RWPE1 (cell line): ENCODE measurements around the gene PTGER3.
A peak's percentile ranks its signal among the peaks of the same experiment; 100 is the strongest.

Experiments
- CTCF ChIA-PET: fragments of 350-600 bp; sonication (Branson Sonifier 250); formaldehyde crosslinking; extraction: SDS; loops from one replicate; lab custom pipeline; 2021; lab: Yijun Ruan, JAX
- POLR2A ChIA-PET: fragments of 400-600 bp; formaldehyde crosslinking; extraction: SDS; loops from one replicate; lab custom pipeline; 2020; ENCODE audit warnings: antibody characterized with exemption; ENCODE audit not compliant: low non-redundant PET; lab: Yijun Ruan, JAX
- DNase-seq: peaks from one replicate; pipeline ENCODE4 v3.0.0; 2012; ENCODE audit warnings: low spot score
- H3K27ac ChIP-seq: fragments of 450-650 bp; 2 replicates; pipeline ENCODE4 v1.5.1; 2017
- TF ChIP-seq, protein P1 (sequence below): fragments of 450-650 bp; conservative IDR thresholded peaks from 2 replicates; pipeline ENCODE4 v1.5.1; 2017; ENCODE audit warnings: low read depth, mild to moderate bottlenecking

Gene PTGER3

DNA sequence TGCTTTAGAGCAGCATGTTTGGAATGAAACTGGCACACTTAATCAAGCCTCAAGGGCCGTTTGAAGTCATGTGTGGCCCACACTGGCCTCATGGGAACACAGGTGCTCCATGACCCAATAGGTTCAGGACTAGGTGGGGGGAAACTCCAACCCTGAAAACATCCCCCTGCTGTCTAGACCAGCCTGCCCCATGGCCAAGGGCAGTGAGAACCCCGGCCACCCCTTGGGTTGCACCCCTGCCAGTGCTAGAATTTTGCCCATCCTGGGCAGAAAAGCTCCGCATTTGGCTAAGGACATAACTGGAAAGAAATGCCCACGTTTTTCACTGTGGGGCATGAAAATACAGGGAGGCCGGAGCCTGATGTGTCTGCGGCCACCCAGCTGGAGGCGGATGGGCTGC is 6.1 kb upstream of the PTGER3 start:
- ChIA-PET POLR2A (no interaction called here), CTCF (no interaction called here)
- no peak overlapping the region for H3K27ac ChIP-seq
- TF ChIP-seq, protein P1, sequence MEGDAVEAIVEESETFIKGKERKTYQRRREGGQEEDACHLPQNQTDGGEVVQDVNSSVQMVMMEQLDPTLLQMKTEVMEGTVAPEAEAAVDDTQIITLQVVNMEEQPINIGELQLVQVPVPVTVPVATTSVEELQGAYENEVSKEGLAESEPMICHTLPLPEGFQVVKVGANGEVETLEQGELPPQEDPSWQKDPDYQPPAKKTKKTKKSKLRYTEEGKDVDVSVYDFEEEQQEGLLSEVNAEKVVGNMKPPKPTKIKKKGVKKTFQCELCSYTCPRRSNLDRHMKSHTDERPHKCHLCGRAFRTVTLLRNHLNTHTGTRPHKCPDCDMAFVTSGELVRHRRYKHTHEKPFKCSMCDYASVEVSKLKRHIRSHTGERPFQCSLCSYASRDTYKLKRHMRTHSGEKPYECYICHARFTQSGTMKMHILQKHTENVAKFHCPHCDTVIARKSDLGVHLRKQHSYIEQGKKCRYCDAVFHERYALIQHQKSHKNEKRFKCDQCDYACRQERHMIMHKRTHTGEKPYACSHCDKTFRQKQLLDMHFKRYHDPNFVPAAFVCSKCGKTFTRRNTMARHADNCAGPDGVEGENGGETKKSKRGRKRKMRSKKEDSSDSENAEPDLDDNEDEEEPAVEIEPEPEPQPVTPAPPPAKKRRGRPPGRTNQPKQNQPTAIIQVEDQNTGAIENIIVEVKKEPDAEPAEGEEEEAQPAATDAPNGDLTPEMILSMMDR: no peak
- no peak for DNase-seq

DNA sequence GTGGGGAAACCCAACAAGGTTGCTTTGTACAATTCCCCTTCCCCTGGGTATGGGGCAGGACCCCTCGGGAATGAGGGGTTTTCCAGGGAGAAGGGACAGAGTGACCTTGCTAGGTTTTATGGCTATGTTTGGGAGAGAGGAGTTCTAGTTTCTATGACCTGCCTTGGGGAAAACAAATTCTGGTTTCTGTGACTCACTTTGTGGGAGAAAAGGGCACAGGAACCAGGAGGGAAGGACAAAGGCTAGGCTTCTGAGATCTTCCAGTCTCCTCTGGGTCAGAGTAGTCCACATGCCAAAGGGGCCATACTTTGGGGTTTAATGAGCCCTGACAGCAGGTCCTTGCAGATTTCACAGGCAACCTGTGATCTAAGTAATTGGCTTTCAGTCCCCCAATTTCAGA is 5.5 kb upstream of the PTGER3 start:
- DNase-seq: no peak

DNA sequence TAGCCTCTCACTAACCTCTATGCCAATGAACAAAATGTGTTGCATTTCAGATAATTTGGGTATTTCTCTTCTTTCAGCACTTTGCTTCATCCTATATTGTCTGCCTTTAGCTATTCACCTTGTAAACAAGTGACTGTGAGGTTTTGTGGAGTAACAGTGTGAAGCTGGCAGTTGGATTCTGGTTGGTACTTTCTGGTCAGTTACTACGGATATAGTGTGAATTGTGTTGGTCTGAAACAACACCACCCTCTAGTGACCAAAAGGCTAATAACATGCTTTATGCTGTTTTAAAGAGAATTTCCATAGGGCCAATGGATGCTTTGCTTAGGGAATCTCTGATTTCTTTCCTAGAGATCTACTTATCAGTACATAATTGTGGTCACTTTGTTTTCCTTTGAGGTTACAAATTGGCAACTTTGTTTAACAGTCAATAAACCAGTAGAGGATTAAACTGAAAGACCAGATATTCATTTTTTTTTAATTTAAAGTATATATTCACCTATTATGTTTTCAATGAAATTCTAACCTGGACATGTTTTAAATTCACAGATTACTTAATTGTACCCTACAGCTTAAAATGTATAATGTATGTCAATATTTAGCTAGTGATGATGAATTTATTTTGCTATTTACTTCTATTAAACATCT is 2.5 kb upstream of the PTGER3 start:
- TF ChIP-seq, protein P1: peak; percentile 76
- ChIA-PET POLR2A (no interaction called here), CTCF (interaction anchor here (0.7 kb wide), 1 partner anchor 986 kb away, joined by 3 read pairs; no protein-coding TSS in a partner anchor)
- no peak overlapping the region for H3K27ac ChIP-seq
- peak; percentile 57 for DNase-seq

More for the DNA sequence above, 5.5 kb upstream of the PTGER3 start:
- CTCF ChIA-PET: no interaction called here
- H3K27ac ChIP-seq: no peak overlapping the region
- TF ChIP-seq, protein P1: no peak
- POLR2A ChIA-PET: no interaction called here

DNA sequence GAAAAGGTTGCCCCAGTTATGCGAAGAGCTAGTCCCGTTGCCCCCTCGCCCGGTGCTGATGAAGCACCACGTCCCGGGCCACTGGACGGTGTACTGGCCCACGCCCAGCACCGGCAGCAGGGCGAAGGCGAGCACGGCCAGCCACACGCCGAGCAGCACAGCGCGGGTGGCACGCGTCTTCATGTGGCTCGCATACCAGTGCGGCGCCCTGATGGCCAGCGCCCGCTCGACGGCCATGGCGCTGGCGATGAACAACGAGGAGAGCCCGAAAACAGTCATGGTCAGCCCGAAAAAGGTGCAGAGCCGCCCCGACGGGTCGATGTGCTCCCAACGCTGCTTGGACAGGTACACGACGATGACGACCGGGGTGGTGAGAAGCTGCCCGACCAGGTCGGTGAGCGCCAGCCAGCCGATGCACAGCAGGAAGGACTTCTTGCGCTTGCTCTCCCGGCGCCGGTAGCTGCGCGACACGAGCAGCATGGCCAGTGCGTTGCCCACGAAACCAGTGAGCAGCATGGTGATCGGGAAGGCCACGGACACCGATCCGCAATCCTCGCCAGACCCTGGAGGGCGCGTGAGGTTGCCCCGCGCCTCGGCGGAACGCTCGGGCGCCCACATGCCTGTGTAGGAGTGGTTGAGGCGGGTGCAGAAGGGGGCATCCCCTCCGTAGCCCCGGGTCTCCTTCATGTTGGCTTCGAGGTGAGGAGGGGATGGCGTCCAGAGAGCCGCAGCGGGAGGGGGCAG is 553 bp downstream of the PTGER3 start:
- no peak for DNase-seq
- no peak overlapping the region for H3K27ac ChIP-seq
- POLR2A ChIA-PET: no interaction called here
- TF ChIP-seq, protein P1: no peak
- CTCF ChIA-PET: no interaction called here

DNA sequence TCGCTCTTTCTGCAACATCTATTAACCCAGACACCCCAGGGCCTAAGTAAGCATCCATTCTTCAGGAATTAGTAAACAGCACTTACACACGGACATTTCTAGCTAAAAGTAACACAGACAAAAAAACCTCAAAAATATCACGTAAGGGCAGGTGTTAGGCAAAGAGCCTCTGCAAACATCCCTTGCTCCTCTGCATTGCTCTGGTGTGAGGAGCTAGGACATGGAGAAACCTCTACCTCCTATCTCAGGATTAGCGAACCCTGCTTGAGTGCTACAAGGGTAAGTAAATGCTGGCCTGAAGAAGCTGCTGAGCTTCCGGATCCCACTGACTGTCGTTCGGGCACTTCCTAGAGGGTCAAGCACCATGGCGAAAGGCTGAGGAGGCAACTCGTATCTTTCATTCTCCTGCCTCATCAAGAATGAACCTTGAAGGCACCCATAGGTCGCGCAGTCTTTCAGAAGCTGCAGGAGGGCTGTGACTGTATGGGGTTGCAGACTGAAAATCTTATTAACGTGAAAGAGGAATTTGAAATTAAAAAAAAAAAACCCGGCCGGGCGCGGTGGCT is 2.1 kb downstream of the PTGER3 start:
- TF ChIP-seq, protein P1: no peak
- CTCF ChIA-PET: interaction anchor here (1.0 kb wide), 1 partner anchor 516 kb away, joined by 3 read pairs; no protein-coding TSS in a partner anchor
- no peak for DNase-seq
- POLR2A ChIA-PET: no interaction called here
- no peak overlapping the region for H3K27ac ChIP-seq

DNA sequence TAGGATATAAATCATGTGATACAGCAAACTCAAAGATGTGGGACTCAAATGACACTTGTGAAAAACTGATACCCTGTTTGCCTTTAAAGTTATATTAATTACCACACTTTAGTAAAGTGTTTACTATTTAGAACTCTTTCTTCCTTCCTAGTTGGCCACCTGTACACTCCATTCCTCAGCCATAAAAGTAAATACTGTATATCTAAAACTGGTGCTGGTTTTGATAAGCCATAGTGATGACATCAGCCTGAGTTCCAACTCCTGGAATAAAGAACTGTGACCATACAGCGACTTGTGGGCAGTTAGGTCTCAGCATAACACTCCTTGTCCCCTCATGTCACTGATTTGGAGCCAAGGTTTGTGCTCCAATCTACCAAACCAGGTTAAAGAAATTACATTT is 2.8 kb downstream of the PTGER3 start:
- CTCF ChIA-PET: no interaction called here
- H3K27ac ChIP-seq: no peak overlapping the region
- TF ChIP-seq, protein P1: no peak
- POLR2A ChIA-PET: no interaction called here
- DNase-seq: no peak
